Peyer's patch (tissue), 4 donors: ENCODE measurements around the gene DMPK.
A peak's percentile ranks its signal among the peaks of the same experiment; 100 is the strongest.

Experiments
- CTCF ChIP-seq, 6 experiments: fragments of 450-650 bp in 4 of 6; fragments of 200-600 bp in 2 of 6; sonication (generic) in 1 of 6; IDR thresholded peaks; one replicate each; pipeline ENCODE4 v1.5.1; 2017 to 2019; ENCODE audit warnings: antibody characterized with exemption in 6 of 6, mild to moderate bottlenecking in 3 of 6, moderate library complexity in 1 of 6
- POLR2A ChIP-seq, 2 donors: fragments of 450-650 bp; IDR thresholded peaks; one replicate each; pipeline ENCODE4 v1.5.1; 2017; ENCODE audit warnings: antibody characterized with exemption in 2 of 2, mild to moderate bottlenecking in 2 of 2, moderate library complexity in 2 of 2

DNA sequence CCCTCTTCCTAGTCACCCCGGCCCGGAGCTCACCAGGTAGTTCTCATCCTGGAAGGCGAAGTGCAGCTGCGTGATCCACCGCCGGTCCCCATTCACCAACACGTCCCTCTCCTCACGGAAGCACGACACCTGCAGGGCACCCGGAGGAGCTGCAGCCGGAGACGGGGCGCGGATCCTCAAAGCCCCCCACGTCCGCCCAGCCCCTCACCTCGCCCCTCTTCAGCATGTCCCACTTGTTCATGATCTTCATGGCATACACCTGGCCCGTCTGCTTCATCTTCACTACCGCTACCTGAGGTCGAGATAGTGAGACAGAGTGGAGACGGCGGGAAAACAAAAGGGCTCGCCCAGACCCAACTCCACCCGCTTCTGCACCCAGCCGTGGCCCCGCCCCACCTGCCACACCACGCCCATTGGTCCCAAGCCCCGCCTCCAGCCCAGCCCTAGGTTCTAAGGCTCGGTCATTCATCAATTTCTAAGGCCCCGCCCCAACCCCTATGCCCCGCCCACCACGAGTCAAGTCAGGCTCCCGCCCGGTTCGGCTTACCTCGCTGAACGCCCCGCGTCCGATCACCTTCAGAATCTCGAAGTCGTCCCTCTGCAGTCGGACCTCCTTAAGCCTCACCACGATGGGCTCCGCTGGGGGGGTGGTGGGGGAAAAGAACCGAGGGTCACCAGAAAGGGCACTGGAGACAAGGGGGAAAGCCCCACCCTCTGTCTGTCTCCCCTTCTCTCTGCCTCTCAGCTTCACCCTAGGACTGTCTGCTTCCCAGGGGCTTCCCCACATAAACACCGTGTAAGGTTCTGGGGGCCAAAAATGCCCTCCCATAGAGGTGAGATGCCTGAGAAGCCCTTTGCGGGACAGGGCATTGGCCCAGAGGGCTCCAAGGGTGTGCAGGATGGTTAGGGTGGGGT, 2.8 kb downstream of the DMPK start:
- TF ChIP-seq POLR2A (IDR thresholded peaks at IDR 0.05) (no peak), CTCF (IDR thresholded peaks at IDR 0.05) (peak in 5 of 6 experiments; percentile 43 to 82 (median 79))
